Measurements from ENCODE around the gene CD300LG.

GRCh38 chr17:43877451-43878155 is 30.6 kb downstream of the CD300LG start:
- TF ChIP-seq, protein P1, sequence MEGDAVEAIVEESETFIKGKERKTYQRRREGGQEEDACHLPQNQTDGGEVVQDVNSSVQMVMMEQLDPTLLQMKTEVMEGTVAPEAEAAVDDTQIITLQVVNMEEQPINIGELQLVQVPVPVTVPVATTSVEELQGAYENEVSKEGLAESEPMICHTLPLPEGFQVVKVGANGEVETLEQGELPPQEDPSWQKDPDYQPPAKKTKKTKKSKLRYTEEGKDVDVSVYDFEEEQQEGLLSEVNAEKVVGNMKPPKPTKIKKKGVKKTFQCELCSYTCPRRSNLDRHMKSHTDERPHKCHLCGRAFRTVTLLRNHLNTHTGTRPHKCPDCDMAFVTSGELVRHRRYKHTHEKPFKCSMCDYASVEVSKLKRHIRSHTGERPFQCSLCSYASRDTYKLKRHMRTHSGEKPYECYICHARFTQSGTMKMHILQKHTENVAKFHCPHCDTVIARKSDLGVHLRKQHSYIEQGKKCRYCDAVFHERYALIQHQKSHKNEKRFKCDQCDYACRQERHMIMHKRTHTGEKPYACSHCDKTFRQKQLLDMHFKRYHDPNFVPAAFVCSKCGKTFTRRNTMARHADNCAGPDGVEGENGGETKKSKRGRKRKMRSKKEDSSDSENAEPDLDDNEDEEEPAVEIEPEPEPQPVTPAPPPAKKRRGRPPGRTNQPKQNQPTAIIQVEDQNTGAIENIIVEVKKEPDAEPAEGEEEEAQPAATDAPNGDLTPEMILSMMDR (IDR thresholded peaks at IDR 0.05) = no peak
- TF ChIP-seq POLR2A (IDR thresholded peaks at IDR 0.05) (no peak), POLR2AphosphoS5 (IDR thresholded peaks at IDR 0.05) (no peak)
